Activated CD4-positive, alpha-beta T cell treated with anti-CD3 and anti-CD28 coated beads for 4 hours (primary cell): ENCODE data around the gene CNTNAP5.

Experiments used
- DNase-seq, 2 donors: peaks; one replicate each; pipeline ENCODE4 v3.0.0-alpha.2; 2020

Gene CNTNAP5

GRCh38 chr2:124065636-124066035 is 40.5 kb downstream of the CNTNAP5 start:
- no peak for DNase-seq

GRCh38 chr2:124066776-124067175 is 41.7 kb downstream of the CNTNAP5 start:
- DNase-seq: no peak

- DNase-seq: no peak
These were observed 54.0 kb downstream of the CNTNAP5 start for GRCh38 chr2:124079045-124079444.

GRCh38 chr2:124080281-124081153 is 55.4 kb downstream of the CNTNAP5 start:
- DNase-seq: no peak

GRCh38 chr2:124081154-124081716 is 56.1 kb downstream of the CNTNAP5 start:
- no peak for DNase-seq

- no peak for DNase-seq
These were observed 63.5 kb downstream of the CNTNAP5 start for GRCh38 chr2:124088616-124089015.

GRCh38 chr2:124091721-124092120 is 66.6 kb downstream of the CNTNAP5 start:
- no peak for DNase-seq

GRCh38 chr2:124092651-124093050 is 67.6 kb downstream of the CNTNAP5 start:
- no peak for DNase-seq

GRCh38 chr2:124104914-124105313 is 79.8 kb downstream of the CNTNAP5 start:
- DNase-seq: no peak

GRCh38 chr2:124112206-124112605 is 87.1 kb downstream of the CNTNAP5 start:
- no peak for DNase-seq

GRCh38 chr2:124112966-124113365 is 87.9 kb downstream of the CNTNAP5 start:
- DNase-seq: no peak

GRCh38 chr2:124120246-124120645 is 95.2 kb downstream of the CNTNAP5 start:
- DNase-seq: no peak

- DNase-seq: no peak
These were observed 96.0 kb downstream of the CNTNAP5 start for GRCh38 chr2:124121106-124121505.

GRCh38 chr2:124121760-124122275 is 96.7 kb downstream of the CNTNAP5 start:
- no peak for DNase-seq

GRCh38 chr2:124122340-124122739 is 97.3 kb downstream of the CNTNAP5 start:
- DNase-seq: no peak

- DNase-seq: no peak
These were observed 106.2 kb downstream of the CNTNAP5 start for GRCh38 chr2:124131276-124131675.

GRCh38 chr2:124136110-124136509 is 111.0 kb downstream of the CNTNAP5 start:
- DNase-seq: no peak

- no peak for DNase-seq
These were observed 113.0 kb downstream of the CNTNAP5 start for GRCh38 chr2:124138076-124138475.

- no peak for DNase-seq
These were observed 120.9 kb downstream of the CNTNAP5 start for GRCh38 chr2:124145982-124146381.

GRCh38 chr2:124147552-124147951 is 122.5 kb downstream of the CNTNAP5 start:
- no peak for DNase-seq

- no peak for DNase-seq
These were observed 124.5 kb downstream of the CNTNAP5 start for GRCh38 chr2:124149571-124149970.

GRCh38 chr2:124151691-124152090 is 126.6 kb downstream of the CNTNAP5 start:
- DNase-seq: no peak

GRCh38 chr2:124153713-124154112 is 128.6 kb downstream of the CNTNAP5 start:
- no peak for DNase-seq

GRCh38 chr2:124159166-124159565 is 134.1 kb downstream of the CNTNAP5 start:
- DNase-seq: no peak
